Right lobe of liver (tissue), 6 donors: ENCODE measurements around the gene NAXE. TPM values are rescaled to one million over a fixed set of nuclear protein-coding genes. Genes with fewer than 3 reads are reported as not detected.

Source experiments
- ATAC-seq, 4 donors: fragments of 200-7000 bp; cut with Tn5 transposase; one replicate each; pipeline ENCODE4 v1.9.1; 2020; ENCODE audit warnings: mild to moderate bottlenecking in 4 of 4, moderate library complexity in 4 of 4
- DNase-seq, 3 donors: peaks; one replicate each; pipeline ENCODE4 v3.0.0-alpha.2; 2020
- H3K27ac ChIP-seq, 3 donors: fragments of 200-600 bp; one replicate each; pipeline ENCODE4 v1.8.0; 2022
- H3K27me3 ChIP-seq, 2 donors: fragments of 200-600 bp; one replicate each; pipeline ENCODE4 v1.8.0; 2022
- H3K36me3 ChIP-seq, 4 donors: fragments of 200-600 bp; sonication (generic) in 1 of 4; one replicate each; pipeline versions ENCODE4 v1.5.1 to v1.8.0; 2017 to 2022; ENCODE audit warnings: control low read depth in 1 of 4
- H3K4me1 ChIP-seq, 4 donors: fragments of 200-600 bp; sonication (generic) in 1 of 4; one replicate each; pipeline versions ENCODE4 v1.5.1 to v1.8.0; 2017 to 2022; ENCODE audit warnings: control low read depth in 1 of 4
- H3K4me3 ChIP-seq, 3 donors: fragments of 200-600 bp; one replicate each; pipeline ENCODE4 v1.8.0; 2022
- H3K9me3 ChIP-seq, 4 donors: fragments of 200-600 bp; sonication (generic) in 1 of 4; one replicate each; pipeline versions ENCODE4 v1.5.1 to v1.8.0; 2017 to 2022; ENCODE audit warnings: control low read depth in 1 of 4
- CTCF ChIP-seq, 4 donors: fragments of 200-600 bp in 3 of 4; fragments of 450-650 bp in 1 of 4; IDR thresholded peaks; one replicate each; pipeline versions ENCODE4 v1.5.1 to v1.8.0; 2016 to 2022; ENCODE audit warnings: antibody characterized with exemption in 4 of 4, mild to moderate bottlenecking in 2 of 4
- POLR2A ChIP-seq: fragments of 450-650 bp; IDR thresholded peaks from one replicate; pipeline ENCODE4 v1.6.1; 2017; ENCODE audit warnings: antibody characterized with exemption, mild to moderate bottlenecking
- WGBS: methylation state at CpG from one replicate; pipeline ENCODE4 v1.1.6; 2018; ENCODE audit warnings: low coverage, low lambda C conversion rate; ENCODE audit not compliant: insufficient coverage; ENCODE audit errors: missing lambda C conversion rate; 5-methylcytosine and 5-hydroxymethylcytosine counted together
- intact Hi-C, 2 donors: fragments of 100-400 bp; cut with DNase I; formaldehyde crosslinking; loops; one replicate each; pipeline versions ENCODE4 v1.11.2 to v1.14.1; 2022
- total RNA-seq, 6 experiments: library from RNA; depleted of rRNA in 2 of 6; stranded (reverse); fragments of >200 nt in 2 of 6; fragmentation: NEBNext Ultra II Directional in 3 of 6; extraction: Animal tissue kit (Norgen Biotek cat#: 25700) in 3 of 6; gene quantifications; one replicate each; pipeline versions ENCODE4 v1.1.0 to v1.2.4, GENCODE V29; 2016 to 2023
- donor health status: DM: no; HTN: yes; CAD: no.
- donor health status: DM: no; HTN: no; CAD: no.
- donor health status: DM: no; HTN: no; CAD: no.
- donor health status: DM: no; HTN: yes; CAD: no.
- donor health status: DM: no; HTN: yes; CAD: no.

The NAXE gene
- total RNA-seq, 6 experiments from 2014 or later = 37.7 to 72.3 (median 49.4) TPM

- 33% methylated on average over 5 of the region's 5 CpGs for WGBS
- peaks cover 0 to 3% (median 0%) of the 10 kb centered on the region in 4 donors for H3K36me3 ChIP-seq
- no peaks in the 10 kb centered on the region for H3K9me3 ChIP-seq
- TF ChIP-seq CTCF (IDR thresholded peaks at IDR 0.05) (no peak), POLR2A (no peak)
- DNase-seq = no peak
- no peak for ATAC-seq
- H3K4me3 ChIP-seq = no peak overlapping the region
- intact Hi-C loops = no loop called here
- no peak overlapping the region for H3K27ac ChIP-seq
- peaks cover 0 to 5% (median 0%) of the 10 kb centered on the region in 4 donors for H3K4me1 ChIP-seq
- no peaks in the 10 kb centered on the region for H3K27me3 ChIP-seq
Observed at GRCh38 chr1:156589546-156589945, 2.0 kb upstream of the NAXE start.

GRCh38 chr1:156590326-156591180, 1.0 kb upstream of the NAXE start:
- intact Hi-C loops = no loop called here
- TF ChIP-seq POLR2A = no peak
- no peak for TF ChIP-seq CTCF (IDR thresholded peaks at IDR 0.05)
- peaks cover 0 to 10% (median 0%) of the 10 kb centered on the region in 4 donors for H3K36me3 ChIP-seq
- H3K27me3 ChIP-seq = no peaks in the 10 kb centered on the region
- DNase-seq = no peak
- no peak for ATAC-seq
- peaks cover 0 to 5% (median 0%) of the 10 kb centered on the region in 4 donors for H3K4me1 ChIP-seq
- no peak overlapping the region for H3K27ac ChIP-seq
- 76% methylated on average over 9 of the region's 10 CpGs for WGBS
- peak overlapping the region in 1 of 3 donors; percentile 70 for H3K4me3 ChIP-seq
- no peaks in the 10 kb centered on the region for H3K9me3 ChIP-seq

GRCh38 chr1:156591181-156591431, 470 bp upstream of the NAXE start:
- no peak for DNase-seq
- TF ChIP-seq POLR2A (no peak), CTCF (IDR thresholded peaks at IDR 0.05) (no peak)

GRCh38 chr1:156592158-156592909, 758 bp downstream of the NAXE start:
- no peak for DNase-seq
- H3K4me3 ChIP-seq = peak overlapping the region; percentile 57 to 81 (median 70)
- intact Hi-C loops = no loop called here
- H3K27ac ChIP-seq = peak overlapping the region; percentile 57 to 77 (median 58)
- WGBS = 53% methylated on average over 10 of the region's 16 CpGs
- H3K27me3 ChIP-seq = no peaks in the 10 kb centered on the region
- no peaks in the 10 kb centered on the region for H3K9me3 ChIP-seq
- TF ChIP-seq POLR2A (no peak), CTCF (IDR thresholded peaks at IDR 0.05) (no peak)
- peaks cover 0 to 14% (median 0%) of the 10 kb centered on the region in 4 donors for H3K36me3 ChIP-seq
- no peak for ATAC-seq
- H3K4me1 ChIP-seq = peaks cover 0 to 5% (median 0%) of the 10 kb centered on the region in 4 donors

More at GRCh38 chr1:156591181-156591431, 470 bp upstream of the NAXE start:
- 33% methylated on average over 6 of the region's 6 CpGs for WGBS
- intact Hi-C loops = no loop called here
- no peak for ATAC-seq
- Histone ChIP-seq H3K27ac (peak overlapping the region; percentile 57 to 77 (median 58)), H3K4me1 (peaks cover 0 to 5% (median 0%) of the 10 kb centered on the region in 4 donors), H3K9me3 (no peaks in the 10 kb centered on the region), H3K36me3 (peaks cover 0 to 10% (median 0%) of the 10 kb centered on the region in 4 donors), H3K27me3 (no peaks in the 10 kb centered on the region), H3K4me3 (peak overlapping the region; percentile 57 to 81 (median 70))
